ENCODE data around the gene KLHL29. TPM values are rescaled to one million over a fixed set of nuclear protein-coding genes. Genes with fewer than 3 reads are reported as not detected.

Gene KLHL29
- polyA plus RNA-seq, 3 donors, result 1.4 to 10.2 (median 4.6) TPM

- WGBS, 3 donors, result 88 to 93% (median 89%) methylated on average over 20 of the region's 20 CpGs
Observed at GRCh38 chr2:23615216-23616020, 230.4 kb downstream of the KLHL29 start.

GRCh38 chr2:23616630-23617029 lies 231.7 kb downstream of the KLHL29 start:
- 52 to 87% (median 83%) methylated on average over 15 of the region's 15 CpGs for WGBS, 3 donors
- no peak overlapping the region for H3K27ac ChIP-seq (ENCODE audit: low read depth, low read length)

More at GRCh38 chr2:23615216-23616020, 230.4 kb downstream of the KLHL29 start:
- H3K27ac ChIP-seq (ENCODE audit: low read depth, low read length), result no peak overlapping the region

GRCh38 chr2:23617167-23617810 lies 232.3 kb downstream of the KLHL29 start:
- H3K27ac ChIP-seq (ENCODE audit: low read depth, low read length), result no peak overlapping the region
- 47 to 73% (median 51%) methylated on average over 16 of the region's 16 CpGs for WGBS, 3 donors

GRCh38 chr2:23617811-23618215 lies 232.8 kb downstream of the KLHL29 start:
- no peak overlapping the region for H3K27ac ChIP-seq (ENCODE audit: low read depth, low read length)
- WGBS, 3 donors, result 43 to 71% (median 51%) methylated on average over 15 of the region's 15 CpGs

- 87 to 93% (median 89%) methylated on average over 10 of the region's 10 CpGs for WGBS, 3 donors
- H3K27ac ChIP-seq (ENCODE audit: low read depth, low read length), result no peak overlapping the region
Observed at GRCh38 chr2:23618265-23618664, 233.3 kb downstream of the KLHL29 start.

- 82 to 91% (median 86%) methylated on average over 7 of the region's 7 CpGs for WGBS, 3 donors
- H3K27ac ChIP-seq (ENCODE audit: low read depth, low read length), result no peak overlapping the region
Observed at GRCh38 chr2:23618794-23619530, 234.0 kb downstream of the KLHL29 start.

GRCh38 chr2:23619941-23620340 lies 235.0 kb downstream of the KLHL29 start:
- WGBS, 3 donors, result 91 to 96% (median 95%) methylated on average over 7 of the region's 7 CpGs
- H3K27ac ChIP-seq (ENCODE audit: low read depth, low read length), result no peak overlapping the region

- 72 to 84% (median 75%) methylated on average over 14 of the region's 14 CpGs for WGBS, 3 donors
- H3K27ac ChIP-seq (ENCODE audit: low read depth, low read length), result no peak overlapping the region
Observed at GRCh38 chr2:23620841-23621341, 235.9 kb downstream of the KLHL29 start.

GRCh38 chr2:23621616-23622015 lies 236.6 kb downstream of the KLHL29 start:
- WGBS, 3 donors, result 89 to 95% (median 92%) methylated on average over 5 of the region's 5 CpGs
- H3K27ac ChIP-seq (ENCODE audit: low read depth, low read length), result no peak overlapping the region

- 83 to 90% (median 89%) methylated on average over 8 of the region's 8 CpGs for WGBS, 3 donors
- H3K27ac ChIP-seq (ENCODE audit: low read depth, low read length), result no peak overlapping the region
Observed at GRCh38 chr2:23622466-23622865, 237.5 kb downstream of the KLHL29 start.

GRCh38 chr2:23622966-23623675 lies 238.1 kb downstream of the KLHL29 start:
- WGBS, 3 donors, result 86 to 88% (median 88%) methylated on average over 14 of the region's 14 CpGs
- H3K27ac ChIP-seq (ENCODE audit: low read depth, low read length), result no peak overlapping the region

GRCh38 chr2:23624378-23624777 lies 239.4 kb downstream of the KLHL29 start:
- 53 to 70% (median 62%) methylated on average over 5 of the region's 5 CpGs for WGBS, 3 donors
- no peak overlapping the region for H3K27ac ChIP-seq (ENCODE audit: low read depth, low read length)

- WGBS, 3 donors, result 65 to 79% (median 66%) methylated on average over 4 of the region's 4 CpGs
- no peak overlapping the region for H3K27ac ChIP-seq (ENCODE audit: low read depth, low read length)
Observed at GRCh38 chr2:23624915-23625314, 239.9 kb downstream of the KLHL29 start.

- no peak overlapping the region for H3K27ac ChIP-seq (ENCODE audit: low read depth, low read length)
- WGBS, 3 donors, result 85% methylated on average over 4 of the region's 4 CpGs
Observed at GRCh38 chr2:23625726-23626125, 240.7 kb downstream of the KLHL29 start.

- H3K27ac ChIP-seq (ENCODE audit: low read depth, low read length), result no peak overlapping the region
- WGBS, 3 donors, result 84 to 91% (median 87%) methylated on average over 17 of the region's 17 CpGs
Observed at GRCh38 chr2:23626701-23627230, 241.8 kb downstream of the KLHL29 start.

GRCh38 chr2:23627236-23628009 lies 242.4 kb downstream of the KLHL29 start:
- H3K27ac ChIP-seq (ENCODE audit: low read depth, low read length), result no peak overlapping the region
- WGBS, 3 donors, result 82 to 90% (median 84%) methylated on average over 30 of the region's 30 CpGs
